ENCODE results near the gene BHLHE23.
"Not testable (repeated sequence)": the region's sequence is repeated elsewhere in the genome, so short reads cannot be mapped to it uniquely, and the experiment has no call there.

Gene BHLHE23

GRCh38 chr20:63043348-63044203 lies 36.8 kb upstream of the BHLHE23 start:
- no peak for DNase-seq (ENCODE audit: low read depth)

DNA sequence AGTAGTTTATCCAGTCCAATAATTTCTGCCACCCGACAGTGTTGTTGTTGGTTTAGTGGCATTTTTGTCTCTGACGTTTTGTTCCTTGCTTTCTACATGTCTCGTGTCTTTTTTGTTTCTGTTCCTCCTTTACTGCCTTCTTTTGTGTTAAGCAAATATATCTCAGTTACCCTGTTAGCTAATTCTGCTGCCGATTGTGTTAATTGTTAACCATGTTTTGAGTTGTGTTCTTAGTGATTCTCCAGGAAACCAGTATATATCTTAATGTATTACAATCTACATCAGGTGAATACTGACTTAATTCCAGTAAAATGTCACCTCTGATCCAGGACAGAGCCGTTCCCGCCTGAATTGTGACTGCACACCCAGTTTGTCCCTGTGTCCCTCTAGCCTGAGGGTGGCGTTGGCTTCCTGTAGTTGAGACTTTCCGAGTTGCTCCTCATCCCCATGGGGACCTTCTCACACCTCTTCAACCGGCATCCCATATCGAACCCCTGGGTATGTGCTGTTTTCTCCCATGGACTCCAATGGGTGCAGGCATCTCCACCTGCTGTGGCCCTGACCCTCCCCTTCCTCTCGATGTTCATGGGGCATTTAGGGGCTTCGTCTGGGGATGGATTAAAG lies 35.8 kb upstream of the BHLHE23 start:
- DNase-seq (ENCODE audit: low read depth), result no peak

DNA sequence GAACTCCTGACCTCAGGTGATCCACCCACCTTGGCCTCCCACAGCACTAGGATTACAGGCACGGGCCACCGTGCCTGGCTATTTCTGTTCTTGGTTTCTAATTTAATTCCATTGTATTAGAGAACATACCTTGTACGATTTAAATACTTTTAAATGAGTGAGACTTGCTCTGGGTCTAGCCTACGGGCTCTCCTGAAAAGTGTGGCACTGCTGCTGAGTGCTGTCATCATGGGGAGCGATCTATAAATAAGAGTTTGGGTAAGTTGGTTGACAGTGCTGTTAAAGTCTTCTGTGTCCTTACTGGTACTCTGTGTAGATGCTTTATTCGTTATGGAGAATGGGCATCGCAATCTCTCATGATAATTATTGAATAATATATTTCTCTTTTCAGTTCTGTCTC lies 35.0 kb upstream of the BHLHE23 start:
- no peak for DNase-seq (ENCODE audit: low read depth)

DNA sequence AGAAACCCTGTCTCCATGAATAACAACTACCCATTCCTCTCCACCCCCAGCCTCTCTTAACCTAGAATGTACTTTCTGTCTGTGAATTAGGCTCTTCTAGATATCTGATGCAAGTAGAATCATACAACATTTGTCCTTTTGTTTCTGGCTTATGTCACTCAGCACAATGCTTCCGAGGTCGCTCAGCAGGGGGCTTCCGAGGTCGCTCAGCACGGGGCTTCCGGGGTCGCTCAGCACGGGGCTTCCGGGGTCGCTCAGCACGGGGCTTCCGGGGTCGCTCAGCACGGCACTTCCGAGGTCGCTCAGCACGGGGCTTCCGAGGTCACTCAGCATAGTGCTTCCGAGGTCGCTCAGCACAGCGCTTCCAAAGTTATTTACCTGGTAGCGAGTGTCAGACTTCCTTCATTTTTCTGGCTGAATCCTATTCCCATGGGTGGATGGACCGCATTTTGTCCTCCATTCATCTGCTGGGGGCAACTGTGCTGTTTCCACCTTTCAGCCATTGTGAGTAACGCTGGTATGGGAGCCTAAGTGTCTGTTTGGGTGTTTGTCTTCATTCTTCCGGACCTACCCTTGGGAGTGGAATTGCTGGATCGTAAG lies 31.0 kb upstream of the BHLHE23 start:
- DNase-seq (ENCODE audit: low read depth), result no peak

- no peak for DNase-seq (ENCODE audit: low read depth)
Measured at GRCh38 chr20:63036291-63036690, 29.5 kb upstream of the BHLHE23 start.

DNA sequence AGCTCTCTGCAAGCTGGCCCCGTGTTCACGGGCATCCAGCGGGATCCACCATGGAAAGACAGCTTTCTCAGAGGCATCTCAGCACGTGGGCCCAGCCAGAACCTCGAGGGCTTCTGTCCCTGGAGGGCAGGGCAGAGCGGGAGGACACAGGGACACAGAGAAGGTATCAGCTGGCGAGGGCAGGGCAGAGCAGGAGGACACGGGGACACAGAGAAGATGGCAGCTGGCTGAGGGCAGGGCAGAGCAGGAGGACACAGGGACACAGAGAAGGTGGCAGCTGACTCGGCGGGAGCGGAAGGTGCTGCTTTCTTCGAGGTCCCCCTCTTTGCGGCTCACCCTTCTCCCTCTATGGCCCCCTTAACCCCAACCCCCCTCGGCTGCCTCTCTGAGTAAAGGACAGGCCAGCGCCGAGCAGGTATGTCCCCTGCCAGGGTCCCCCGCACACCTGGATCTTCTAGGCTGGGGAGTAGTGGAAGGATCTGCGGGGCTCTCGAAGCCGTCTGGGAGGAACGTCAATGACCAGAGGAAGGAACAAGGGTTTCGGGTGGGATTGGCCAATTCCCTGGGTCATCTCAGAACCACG lies 28.9 kb upstream of the BHLHE23 start:
- no peak for DNase-seq (ENCODE audit: low read depth)

DNA sequence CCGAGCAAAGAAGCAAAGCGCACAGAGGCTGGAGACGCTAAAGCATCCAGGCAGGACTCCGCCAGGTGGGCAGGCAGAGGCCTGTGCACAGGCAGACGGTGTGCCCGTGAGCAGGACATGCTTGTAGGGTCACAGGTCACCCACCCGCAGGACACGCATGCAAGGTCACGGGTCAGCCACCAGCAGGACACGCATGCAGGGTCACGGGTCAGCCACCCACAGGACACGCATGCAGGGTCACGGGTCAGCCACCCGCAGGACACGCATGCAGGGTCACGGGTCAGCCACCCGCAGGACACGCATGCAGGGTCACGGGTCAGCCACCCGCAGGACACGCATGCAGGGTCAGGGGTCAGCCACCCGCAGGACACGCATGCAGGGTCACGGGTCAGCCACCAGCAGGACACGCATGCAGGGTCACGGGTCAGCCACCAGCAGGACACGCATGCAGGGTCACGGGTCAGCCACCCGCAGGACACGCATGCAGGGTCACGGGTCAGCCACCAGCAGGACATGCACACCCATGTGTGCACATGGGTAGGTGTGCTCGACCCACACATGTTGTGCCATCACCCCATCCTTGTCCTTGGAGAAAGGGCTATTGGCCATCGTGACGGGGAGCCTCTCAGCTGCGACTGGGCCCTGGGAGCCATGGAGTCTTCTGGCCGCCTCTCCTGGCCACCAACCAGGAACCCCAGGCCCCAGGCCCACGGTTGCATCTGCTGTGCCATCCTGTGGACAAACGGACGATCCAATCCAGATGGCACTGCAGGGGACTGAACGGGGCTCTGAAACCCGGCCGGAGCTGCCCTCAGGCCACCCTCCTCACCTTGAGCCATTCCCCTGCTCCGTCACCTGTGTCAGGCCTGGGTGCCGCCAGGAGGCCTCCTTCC lies 28.2 kb upstream of the BHLHE23 start:
- not testable (repeated sequence) for DNase-seq (ENCODE audit: low read depth)

DNA sequence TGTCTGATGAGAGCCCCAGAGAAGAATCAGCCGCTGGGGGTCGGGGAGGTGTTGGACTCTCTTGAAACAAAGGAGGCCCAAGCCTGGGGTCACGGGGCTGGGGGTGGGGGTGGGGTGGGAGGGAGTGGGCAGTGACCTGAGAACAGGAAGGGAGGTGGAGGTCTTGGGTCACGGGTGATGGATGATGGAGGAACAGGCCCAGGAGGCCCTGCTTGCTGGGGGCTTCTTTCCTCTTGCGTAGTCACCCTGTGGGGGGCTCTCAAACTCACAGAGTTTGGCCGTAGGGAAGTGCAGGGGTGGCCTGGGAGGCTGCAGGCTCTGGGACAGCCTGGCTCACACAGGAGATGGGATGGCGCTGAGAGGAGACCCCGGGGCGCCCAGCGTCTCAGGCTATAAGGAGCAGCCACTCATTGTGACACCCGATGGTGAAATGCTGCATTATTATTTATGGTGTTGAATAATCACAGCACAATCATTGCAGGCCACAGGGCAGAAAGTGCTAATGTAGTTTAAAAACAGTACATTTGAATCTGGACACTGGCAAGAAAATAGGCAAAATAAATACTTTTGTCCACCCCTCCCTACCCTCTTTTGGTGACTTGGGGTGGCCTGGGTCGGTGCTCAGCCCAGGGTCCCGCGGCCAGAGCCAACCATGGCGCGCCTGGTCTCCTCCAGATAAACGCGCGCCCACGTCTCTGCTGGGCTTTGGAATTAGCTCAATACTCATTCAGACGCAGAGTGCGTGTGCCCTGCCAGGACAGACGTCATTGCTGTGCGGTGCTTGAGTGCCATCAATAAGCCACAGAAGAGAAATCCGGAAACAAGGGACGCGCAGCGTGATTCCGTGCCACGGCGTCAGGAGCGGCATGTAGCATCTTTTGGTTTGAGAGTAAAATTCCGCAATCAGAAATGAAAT lies 27.3 kb upstream of the BHLHE23 start:
- DNase-seq (ENCODE audit: low read depth), result no peak

- DNase-seq (ENCODE audit: low read depth), result no peak
Measured at GRCh38 chr20:63032861-63033793, 26.4 kb upstream of the BHLHE23 start.

GRCh38 chr20:63032026-63032800 lies 25.4 kb upstream of the BHLHE23 start:
- DNase-seq (ENCODE audit: low read depth), result no peak

DNA sequence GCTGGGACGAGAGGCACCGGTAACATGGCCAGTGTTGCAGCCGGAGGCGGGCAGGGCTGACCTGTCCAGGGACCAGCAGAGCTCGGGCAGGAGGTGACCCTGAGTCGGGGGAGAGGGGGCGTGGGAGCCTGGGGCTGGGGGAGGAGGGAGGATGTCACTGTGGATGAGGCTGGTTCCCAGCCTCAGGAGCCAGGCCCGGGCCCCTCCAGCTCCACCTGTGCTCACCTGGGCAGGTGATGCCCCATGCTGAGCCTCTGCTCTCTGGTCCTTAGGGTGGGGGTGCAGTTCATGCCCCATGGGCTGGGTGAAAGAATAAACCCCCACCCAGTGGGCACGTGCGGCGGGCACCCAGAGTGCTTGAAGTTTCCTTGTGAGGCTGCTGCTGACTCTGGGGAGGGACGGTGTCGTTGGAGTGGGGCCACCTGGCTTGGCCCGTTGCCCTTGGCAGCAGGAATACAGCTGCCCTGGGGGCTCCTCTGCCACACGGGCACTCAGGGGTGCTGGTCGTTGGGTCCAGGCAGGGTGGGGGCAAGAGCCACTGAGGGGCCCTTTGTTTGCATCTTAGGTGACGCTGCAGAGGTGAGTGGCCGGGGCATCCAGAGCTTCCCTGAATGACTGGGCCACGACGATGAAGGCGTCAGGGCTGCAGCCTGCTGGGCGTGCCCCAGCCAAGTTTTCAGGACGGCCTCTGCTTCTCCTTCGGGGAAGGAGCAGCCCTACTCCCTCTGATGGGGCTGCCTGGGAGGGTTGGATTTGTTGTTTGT lies 24.7 kb upstream of the BHLHE23 start:
- no peak for DNase-seq (ENCODE audit: low read depth)

DNA sequence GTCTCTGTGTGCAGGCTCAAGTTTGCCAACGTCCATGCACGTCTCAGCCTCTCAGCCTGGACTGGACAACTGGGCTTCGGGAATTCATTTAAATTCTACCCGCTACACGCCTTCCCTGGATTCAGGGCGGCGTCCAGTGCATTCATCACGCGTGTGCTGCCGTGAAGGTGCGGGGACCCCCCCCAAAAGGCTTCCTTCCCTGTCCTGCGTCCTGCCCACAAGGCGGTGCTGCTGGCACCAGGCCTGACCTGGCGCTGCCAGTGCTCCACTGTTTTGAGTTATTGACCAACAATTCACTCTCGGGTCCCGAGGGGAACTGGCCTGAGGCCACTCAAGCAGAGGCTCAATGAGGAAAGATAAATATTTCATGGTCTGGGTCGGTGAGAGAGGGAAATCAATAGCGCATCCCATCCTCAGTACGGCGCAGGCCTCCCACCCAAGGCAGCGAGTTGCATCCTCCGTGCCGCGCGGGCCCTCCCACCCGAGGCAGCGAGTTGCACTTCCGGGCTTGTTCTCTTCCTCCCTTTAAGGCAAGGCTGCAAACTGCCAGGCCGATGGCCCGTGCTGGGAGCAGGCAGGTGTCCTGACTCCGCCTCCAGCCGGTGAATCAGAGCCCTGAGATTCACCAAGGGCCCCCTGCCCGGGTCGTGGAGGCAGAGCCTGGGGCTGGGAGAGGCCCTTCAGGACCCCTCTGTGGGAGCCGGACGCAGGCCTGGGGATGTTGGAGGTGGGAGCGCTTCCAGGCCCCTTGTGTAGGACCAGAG lies 22.8 kb upstream of the BHLHE23 start:
- no peak for DNase-seq (ENCODE audit: low read depth)

DNA sequence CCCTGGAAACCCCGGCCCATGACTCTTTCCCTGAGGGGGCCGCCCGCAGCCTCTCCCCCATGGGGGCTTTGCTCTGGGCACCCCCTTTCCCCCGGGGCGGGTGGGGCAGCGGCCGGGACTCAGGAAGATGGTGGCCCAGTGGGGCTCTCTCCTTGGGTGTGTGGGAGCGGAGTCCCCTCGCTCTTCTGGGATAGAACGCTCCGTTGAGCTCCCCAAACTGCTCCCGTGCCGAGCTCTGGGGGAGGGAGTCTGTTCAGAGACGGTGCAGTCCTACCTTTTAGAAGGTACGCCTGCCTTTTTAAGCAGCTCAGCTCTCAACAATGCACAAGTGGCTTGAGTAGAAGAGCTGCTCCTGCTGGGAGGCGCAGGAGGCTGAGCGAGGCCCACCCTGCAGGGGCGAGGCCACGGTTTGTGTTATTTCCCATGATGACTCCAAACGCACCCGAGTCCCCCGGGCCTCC lies 21.7 kb upstream of the BHLHE23 start:
- no peak for DNase-seq (ENCODE audit: low read depth)

GRCh38 chr20:63027922-63028389 lies 21.2 kb upstream of the BHLHE23 start:
- no peak for DNase-seq (ENCODE audit: low read depth)

DNA sequence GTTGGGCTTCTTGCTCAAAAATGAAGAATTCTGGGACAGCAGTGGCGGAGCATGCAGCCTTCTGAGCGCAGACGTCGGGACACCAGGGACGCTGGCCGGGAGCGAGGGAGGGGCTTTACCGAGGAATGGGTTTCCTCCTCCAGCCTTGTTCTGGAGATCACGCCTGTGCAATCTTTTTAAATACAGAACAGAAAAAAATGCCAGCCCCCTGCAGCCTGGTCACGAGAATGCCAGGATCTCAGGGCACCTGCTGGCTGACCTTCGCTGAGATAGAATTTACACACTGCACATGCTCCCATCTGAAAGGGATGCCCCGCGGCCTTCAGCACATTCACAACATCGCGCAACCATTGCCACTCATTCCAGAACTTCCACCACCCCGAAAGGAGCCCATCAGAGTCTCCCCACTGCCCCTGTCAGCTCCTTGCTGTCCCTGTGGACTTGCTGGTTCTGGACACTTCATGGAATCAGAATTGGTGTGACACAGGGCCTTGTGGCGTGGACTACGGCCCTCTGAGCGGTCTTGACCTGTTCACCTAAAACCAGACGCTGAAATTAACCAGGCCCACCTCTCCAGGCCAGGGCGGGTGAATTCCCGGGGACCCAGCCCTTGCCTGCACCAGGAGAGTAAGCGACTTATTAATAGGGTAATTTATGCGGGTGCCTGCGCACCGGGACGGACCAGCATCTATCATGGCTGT lies 20.6 kb upstream of the BHLHE23 start:
- no peak for DNase-seq (ENCODE audit: low read depth)

DNA sequence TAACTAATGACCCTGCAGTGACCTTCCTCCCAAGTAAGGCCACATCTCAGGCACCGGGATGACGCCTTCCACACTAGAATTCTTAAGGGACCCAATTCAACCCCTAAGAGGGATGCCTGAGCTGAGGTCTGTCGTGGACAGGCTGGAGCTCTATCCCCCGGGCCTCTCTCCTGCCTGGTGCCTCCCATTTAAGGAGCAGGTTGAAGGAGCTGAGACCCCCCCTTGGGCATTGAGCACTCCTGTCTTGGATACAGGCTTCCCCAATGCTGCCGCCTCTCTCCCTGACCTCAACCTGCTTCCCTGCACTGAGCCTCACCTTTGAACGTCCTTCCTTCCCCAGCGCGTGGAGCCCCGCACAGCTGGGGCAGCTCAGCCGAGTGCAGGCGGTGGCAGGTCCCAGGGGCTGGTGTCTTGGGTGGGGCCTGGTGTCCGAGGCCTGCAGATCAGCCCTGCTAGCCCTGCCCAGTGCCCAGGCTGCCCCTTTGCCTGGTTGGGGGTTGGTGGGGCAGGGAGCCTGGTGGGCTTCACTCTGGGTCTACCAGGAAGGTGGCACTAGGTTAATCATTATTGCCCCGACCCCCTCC lies 19.9 kb upstream of the BHLHE23 start:
- DNase-seq (ENCODE audit: low read depth), result no peak

Data from HS-5 (cell line).